Activated CD4-positive, alpha-beta memory T cell treated with anti-CD3 and anti-CD28 coated beads, Interleukin-2, amount 10 ng/mL, durations not matched to agents 7 days and 5 days (primary cell): ENCODE results near the gene PDIA3. TPM values are rescaled to one million over a fixed set of nuclear protein-coding genes. Genes with fewer than 3 reads are reported as not detected.

Experiments
- CTCF ChIA-PET: fragments of 350-600 bp; sonication (Branson Sonifier 250); formaldehyde crosslinking; loops from one replicate; lab custom pipeline; 2021; ENCODE audit warnings: antibody characterized with exemption, inconsistent platforms; lab: Charles Lee
- POLR2A ChIA-PET: fragments of 350-600 bp; sonication (Branson Sonifier 250); formaldehyde crosslinking; loops from one replicate; lab custom pipeline; 2021; ENCODE audit warnings: antibody characterized with exemption; lab: Charles Lee
- DNase-seq: peaks from one replicate; pipeline ENCODE4 v3.0.0-alpha.2; 2020
- H3K27ac Mint-ChIP-seq: one replicate; pipeline ENCODE4 v1.8.0; 2021; ENCODE audit warnings: mild to moderate bottlenecking, mixed read lengths
- H3K27me3 Mint-ChIP-seq: one replicate; pipeline ENCODE4 v1.8.0; 2021; ENCODE audit warnings: mixed read lengths
- H3K36me3 Mint-ChIP-seq: one replicate; pipeline ENCODE4 v1.8.0; 2021; ENCODE audit warnings: low read depth, mixed read lengths
- H3K4me1 Mint-ChIP-seq: one replicate; pipeline ENCODE4 v1.8.0; 2021; ENCODE audit warnings: mixed read lengths
- H3K4me3 Mint-ChIP-seq: one replicate; pipeline ENCODE4 v1.8.0; 2021; ENCODE audit warnings: mild to moderate bottlenecking, mixed read lengths
- H3K9me3 Mint-ChIP-seq: one replicate; pipeline ENCODE4 v1.8.0; 2021; ENCODE audit warnings: mixed read lengths
- total RNA-seq, 2 experiments: library from RNA; stranded (reverse); gene quantifications; one replicate each; pipeline ENCODE4 v1.2.3, GENCODE V29; 2021

PDIA3 gene
- total RNA-seq, 2 experiments from 2014 or later: 290 TPM

DNA sequence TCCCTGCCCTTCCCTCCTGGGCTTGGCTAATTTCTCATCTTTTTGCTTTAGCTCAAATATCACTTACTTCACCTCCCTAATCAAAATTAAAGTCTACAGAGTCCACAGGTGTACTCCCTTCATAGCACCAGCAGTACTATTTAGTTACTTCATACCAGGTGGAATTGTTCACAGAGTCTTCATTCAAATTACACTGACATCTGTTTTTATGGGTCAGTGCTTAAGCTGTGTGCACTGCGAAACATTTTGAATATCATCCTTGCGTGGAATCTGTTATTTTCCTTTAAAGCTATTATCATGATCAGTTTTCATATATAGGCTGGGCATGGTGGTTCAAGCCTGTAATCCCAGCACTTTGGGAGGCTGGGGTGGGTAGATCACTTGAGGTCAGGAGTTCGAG lies 43.2 kb downstream of the PDIA3 start:
- Mint-ChIP-seq H3K9me3 (no peaks in the 10 kb centered on the region), H3K4me1 (peaks cover 20% of the 10 kb centered on the region), H3K27ac (no peak overlapping the region), H3K27me3 (no peaks in the 10 kb centered on the region), H3K4me3 (no peak overlapping the region), H3K36me3 (peaks cover 23% of the 10 kb centered on the region)
- POLR2A ChIA-PET: interaction anchor here (1.3 to 5.2 kb wide), 5 partner anchors 12 to 36 kb away, joined by 4 to 88 read pairs (median 6); partner anchors contain the start of genes ELL3, HYPK, MFAP1 and SERINC4
- no peak for DNase-seq
- CTCF ChIA-PET: interaction anchor here (0.7 to 2.1 kb wide), 4 partner anchors 11 to 44 kb away, joined by 3 to 9 read pairs (median 5); partner anchors contain the start of genes ELL3, HYPK, PDIA3 and SERINC4

DNA sequence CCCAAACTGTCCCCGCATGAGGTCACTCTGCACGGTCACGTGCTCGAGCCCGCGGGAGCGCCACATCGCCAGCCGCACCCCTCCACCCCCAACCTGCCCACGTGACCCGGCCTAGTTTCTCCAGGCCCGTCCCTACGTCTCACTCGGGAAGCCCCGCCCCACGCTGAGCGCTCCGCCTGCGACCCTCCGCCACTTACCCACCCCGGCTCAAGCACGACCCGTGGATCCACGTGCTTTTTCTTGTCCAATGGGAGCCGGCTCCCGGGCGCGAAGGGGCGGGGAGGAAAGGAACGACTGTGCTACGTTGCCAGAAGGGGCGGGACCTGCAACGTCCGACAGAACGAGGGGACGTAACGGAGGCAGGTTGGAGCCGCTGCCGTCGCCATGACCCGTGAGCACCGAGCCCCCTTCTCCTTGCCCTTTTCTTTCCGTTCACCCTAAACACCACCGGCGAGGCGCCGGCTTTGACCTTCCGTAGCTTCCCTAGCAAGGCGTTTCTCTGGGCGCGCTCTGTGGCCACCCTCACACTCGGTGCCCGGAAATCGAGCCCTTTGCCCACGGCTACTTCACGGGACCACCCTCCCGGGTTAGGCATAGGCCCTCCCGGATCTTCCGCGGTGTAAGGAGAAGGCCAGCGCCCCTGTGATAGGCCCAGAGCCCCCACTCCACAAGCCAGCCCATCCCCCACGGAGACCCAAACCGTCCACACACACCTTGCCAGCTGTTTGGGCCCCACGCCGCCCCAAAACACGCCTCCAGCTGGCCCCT lies 45.9 kb downstream of the PDIA3 start, which contains the start of gene SERF2:
Gene SERF2 (plus strand): TSS at position 328 of the 768 bp plus-strand sequence. CDS start 57 bp downstream, at position 385.
- H3K27me3 Mint-ChIP-seq: no peaks in the 10 kb centered on the region
- peaks cover 49% of the 10 kb centered on the region for H3K36me3 Mint-ChIP-seq
- H3K4me1 Mint-ChIP-seq: peaks cover 38% of the 10 kb centered on the region
- ChIA-PET CTCF (interaction anchor here (0.6 to 1.2 kb wide), 5 partner anchors 10 to 416 kb away, joined by 3 to 7 read pairs (median 4); partner anchors contain the start of genes ELL3 and MFAP1), POLR2A (interaction anchor here (1.0 to 5.2 kb wide), 11 partner anchors 9 to 281 kb away, joined by 3 to 88 read pairs (median 6); partner anchors contain the start of genes ELL3, HYPK, MFAP1 and PDIA3)
- peak within 1 kb of the TSS; percentile 95 for H3K4me3 Mint-ChIP-seq
- DNase-seq: peak; percentile 100
- no peaks in the 10 kb centered on the region for H3K9me3 Mint-ChIP-seq
- H3K27ac Mint-ChIP-seq: peak within 1 kb of the TSS; percentile 95

DNA sequence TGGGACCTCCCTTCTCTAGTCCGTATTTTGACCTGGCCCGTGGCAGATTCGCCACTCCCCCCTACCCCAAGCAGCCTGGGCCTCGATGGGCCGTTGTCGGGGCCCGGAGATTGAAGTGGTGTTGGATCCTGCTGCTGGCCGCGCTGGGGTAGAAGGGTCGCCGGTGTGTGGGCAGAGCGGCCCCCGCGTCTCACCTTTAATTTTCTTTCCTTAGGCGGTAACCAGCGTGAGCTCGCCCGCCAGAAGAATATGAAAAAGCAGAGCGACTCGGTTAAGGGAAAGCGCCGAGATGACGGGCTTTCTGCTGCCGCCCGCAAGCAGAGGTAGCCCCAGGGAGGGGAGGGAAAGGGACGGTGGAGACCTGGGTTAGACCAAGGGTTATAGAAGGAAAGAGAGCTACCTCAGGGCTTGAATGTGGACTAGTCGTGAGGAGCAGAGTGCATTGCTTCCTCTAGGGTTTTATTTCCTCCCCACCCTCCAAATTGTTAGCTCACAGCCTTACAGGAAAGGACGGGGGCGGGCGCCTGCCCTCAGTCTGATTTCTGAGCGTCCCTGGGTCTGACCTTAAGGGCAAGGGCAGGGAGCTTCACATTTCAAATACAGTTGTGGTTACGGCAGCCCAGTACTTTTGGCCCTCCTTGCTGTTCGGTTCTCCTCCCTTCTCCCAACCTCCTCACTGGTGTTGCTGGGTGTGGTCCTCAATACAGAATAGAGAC lies 46.7 kb downstream of the PDIA3 start:
- H3K4me3 Mint-ChIP-seq: peak overlapping the region; percentile 95
- H3K9me3 Mint-ChIP-seq: no peaks in the 10 kb centered on the region
- peaks cover 53% of the 10 kb centered on the region for H3K36me3 Mint-ChIP-seq
- peaks cover 41% of the 10 kb centered on the region for H3K4me1 Mint-ChIP-seq
- peak; percentile 35 for DNase-seq
- ChIA-PET POLR2A (interaction anchor here (1.1 to 5.2 kb wide), 11 partner anchors 9 to 282 kb away, joined by 3 to 88 read pairs (median 6); partner anchors contain the start of genes ELL3, HYPK, MFAP1 and PDIA3), CTCF (interaction anchor here (0.6 to 1.2 kb wide), 4 partner anchors 9 to 416 kb away, joined by 3 to 4 read pairs (median 4); partner anchors contain the start of genes ELL3 and MFAP1)
- H3K27ac Mint-ChIP-seq: peak overlapping the region; percentile 95
- H3K27me3 Mint-ChIP-seq: no peaks in the 10 kb centered on the region

- H3K4me3 Mint-ChIP-seq: peak overlapping the region; percentile 95
- peak overlapping the region; percentile 95 for H3K27ac Mint-ChIP-seq
- DNase-seq: no peak
- ChIA-PET POLR2A (interaction anchor here (1.1 to 12.2 kb wide), 12 partner anchors 8 to 283 kb away, joined by 3 to 163 read pairs (median 9); partner anchors contain the start of genes ELL3, HYPK, MFAP1 and PDIA3), CTCF (interaction anchor here (0.9 to 1.2 kb wide), 3 partner anchors 8 to 31 kb away, joined by 3 to 4 read pairs (median 4); partner anchors contain the start of genes ELL3 and MFAP1)
- peaks cover 59% of the 10 kb centered on the region for H3K36me3 Mint-ChIP-seq
- no peaks in the 10 kb centered on the region for H3K9me3 Mint-ChIP-seq
- peaks cover 46% of the 10 kb centered on the region for H3K4me1 Mint-ChIP-seq
- H3K27me3 Mint-ChIP-seq: no peaks in the 10 kb centered on the region
These were observed 47.4 kb downstream of the PDIA3 start for GRCh38 chr15:43793647-43794046.

DNA sequence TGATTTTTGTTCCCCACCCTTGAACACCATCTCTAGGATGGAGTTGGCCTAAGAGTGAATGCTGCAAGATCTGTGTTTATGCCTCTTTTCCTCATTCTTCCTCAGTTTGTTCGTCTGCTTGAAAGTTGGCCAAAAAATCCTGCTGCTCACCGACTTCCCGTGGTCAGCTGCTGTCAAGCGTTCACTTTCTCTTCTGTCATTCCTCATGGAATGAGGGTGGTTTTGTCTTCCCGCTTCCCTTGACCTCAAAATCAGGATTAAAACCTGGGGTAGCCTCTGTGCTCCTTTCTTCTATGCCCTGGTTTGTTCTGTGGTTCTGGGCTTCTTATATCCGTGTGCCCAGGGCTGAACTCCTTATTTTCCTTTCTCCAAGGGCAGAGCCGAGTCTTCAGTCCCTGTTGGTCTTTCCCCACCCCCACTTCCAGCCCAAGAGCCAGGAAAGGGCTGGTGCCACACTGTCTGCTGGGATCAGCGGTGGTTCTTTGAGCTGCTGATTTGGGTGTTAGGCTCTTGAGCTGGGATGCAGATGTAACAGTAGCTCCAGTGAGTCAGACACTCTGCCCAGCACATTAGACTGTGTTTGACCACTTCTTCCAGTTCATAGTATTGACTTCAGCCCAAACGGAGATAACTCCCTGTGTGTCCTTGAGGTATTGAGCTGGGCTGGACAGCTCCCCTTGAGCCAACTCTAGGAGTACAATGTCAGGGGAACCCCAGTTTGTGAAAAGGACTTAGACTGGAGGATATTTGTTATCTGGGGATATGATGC lies 48.2 kb downstream of the PDIA3 start:
- ChIA-PET CTCF (interaction anchor here (0.9 kb wide), 1 partner anchor 30 kb away, joined by 4 read pairs; the partner anchor contains the start of gene MFAP1), POLR2A (interaction anchor here (1.0 to 12.2 kb wide), 6 partner anchors 9 to 45 kb away, joined by 3 to 163 read pairs (median 4); partner anchors contain the start of genes ELL3, MFAP1 and WDR76)
- DNase-seq: no peak
- H3K4me1 Mint-ChIP-seq: peaks cover 53% of the 10 kb centered on the region
- H3K27ac Mint-ChIP-seq: peak overlapping the region; percentile 44
- no peaks in the 10 kb centered on the region for H3K9me3 Mint-ChIP-seq
- peak overlapping the region; percentile 95 for H3K4me3 Mint-ChIP-seq
- no peaks in the 10 kb centered on the region for H3K27me3 Mint-ChIP-seq
- H3K36me3 Mint-ChIP-seq: peaks cover 67% of the 10 kb centered on the region

DNA sequence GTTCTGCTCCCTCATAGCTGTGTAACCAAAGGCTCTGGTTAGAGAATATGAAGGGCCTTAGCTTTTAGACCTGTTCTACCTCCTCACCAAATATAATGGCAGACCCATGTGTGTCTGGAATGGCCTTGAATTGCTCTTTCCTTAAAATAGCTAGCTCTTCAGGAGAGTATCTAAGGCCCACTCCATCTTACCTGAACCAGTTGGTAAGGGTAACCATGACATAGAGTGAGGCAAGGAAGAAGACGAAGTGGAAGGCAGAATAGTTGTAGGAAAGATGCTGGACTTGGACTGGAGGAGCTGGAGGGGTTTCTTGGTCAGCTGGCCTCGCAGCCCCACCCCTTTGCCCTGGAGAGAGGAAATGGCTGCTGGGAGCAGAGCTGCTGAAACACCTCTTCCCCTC lies 49.0 kb downstream of the PDIA3 start:
- Mint-ChIP-seq H3K27ac (no peak overlapping the region), H3K4me3 (no peak overlapping the region), H3K4me1 (peaks cover 61% of the 10 kb centered on the region), H3K9me3 (no peaks in the 10 kb centered on the region), H3K27me3 (no peaks in the 10 kb centered on the region), H3K36me3 (peaks cover 74% of the 10 kb centered on the region)
- CTCF ChIA-PET: interaction anchor here (0.9 kb wide), 1 partner anchor 29 kb away, joined by 4 read pairs; the partner anchor contains the start of gene MFAP1
- POLR2A ChIA-PET: interaction anchor here (1.0 to 12.2 kb wide), 7 partner anchors 8 to 49 kb away, joined by 3 to 163 read pairs (median 4); partner anchors contain the start of genes ELL3, MFAP1, PDIA3 and WDR76
- DNase-seq: no peak

GRCh38 chr15:43795997-43796396 lies 49.8 kb downstream of the PDIA3 start:
- Mint-ChIP-seq H3K4me3 (no peak overlapping the region), H3K9me3 (no peaks in the 10 kb centered on the region), H3K36me3 (peaks cover 80% of the 10 kb centered on the region), H3K27ac (no peak overlapping the region), H3K4me1 (peaks cover 67% of the 10 kb centered on the region), H3K27me3 (no peaks in the 10 kb centered on the region)
- no peak for DNase-seq
- ChIA-PET POLR2A (interaction anchor here (1.1 to 12.2 kb wide), 4 partner anchors 21 to 50 kb away, joined by 3 to 163 read pairs (median 5); partner anchors contain the start of genes MFAP1, PDIA3 and WDR76), CTCF (interaction anchor here (1.7 kb wide), 1 partner anchor 26 kb away, joined by 5 read pairs; no protein-coding TSS in a partner anchor)

GRCh38 chr15:43796566-43796965 lies 50.3 kb downstream of the PDIA3 start:
- Mint-ChIP-seq H3K27ac (no peak overlapping the region), H3K4me3 (no peak overlapping the region), H3K9me3 (no peaks in the 10 kb centered on the region), H3K4me1 (peaks cover 70% of the 10 kb centered on the region), H3K27me3 (no peaks in the 10 kb centered on the region), H3K36me3 (peaks cover 86% of the 10 kb centered on the region)
- ChIA-PET POLR2A (interaction anchor here (1.1 to 12.2 kb wide), 3 partner anchors 22 to 51 kb away, joined by 3 to 163 read pairs (median 6); partner anchors contain the start of genes MFAP1, PDIA3 and WDR76), CTCF (interaction anchor here (0.6 to 1.7 kb wide), 2 partner anchors 20 to 26 kb away, joined by 4 to 5 read pairs; no protein-coding TSS in a partner anchor)
- DNase-seq: no peak

GRCh38 chr15:43799209-43799944 lies 53.1 kb downstream of the PDIA3 start:
- ChIA-PET POLR2A (interaction anchor here (0.8 to 12.2 kb wide), 7 partner anchors 8 to 53 kb away, joined by 3 to 163 read pairs (median 18); partner anchors contain the start of genes ELL3, MFAP1, PDIA3 and SERF2), CTCF (interaction anchor here (2.9 kb wide), 1 partner anchor 23 kb away, joined by 9 read pairs; the partner anchor contains the start of gene ELL3)
- Mint-ChIP-seq H3K27ac (peak overlapping the region; percentile 93), H3K27me3 (no peaks in the 10 kb centered on the region), H3K4me1 (peaks cover 57% of the 10 kb centered on the region), H3K9me3 (no peaks in the 10 kb centered on the region), H3K36me3 (peaks cover 71% of the 10 kb centered on the region), H3K4me3 (peak overlapping the region; percentile 13)
- no peak for DNase-seq

- Mint-ChIP-seq H3K36me3 (peaks cover 71% of the 10 kb centered on the region), H3K9me3 (no peaks in the 10 kb centered on the region), H3K27me3 (no peaks in the 10 kb centered on the region), H3K4me1 (peaks cover 52% of the 10 kb centered on the region), H3K4me3 (peak within 1 kb of the TSS; percentile 100), H3K27ac (peak within 1 kb of the TSS; percentile 93)
- ChIA-PET POLR2A (interaction anchor here (0.8 to 12.2 kb wide), 13 partner anchors 9 to 936 kb away, joined by 3 to 163 read pairs (median 5); partner anchors contain the start of genes ELL3, MFAP1, PDIA3 and SERF2), CTCF (interaction anchor here (1.0 to 2.9 kb wide), 5 partner anchors 11 to 290 kb away, joined by 4 to 9 read pairs (median 5); partner anchors contain the start of genes ELL3 and MFAP1)
- DNase-seq: no peak
These were observed 53.7 kb downstream of the PDIA3 start, which contains the start of gene SERINC4 for GRCh38 chr15:43799945-43800285. Gene SERINC4 (minus strand): TSS chr15:43800220. CDS start chr15:43799986, 234 bp downstream.
